HepG2 (cell line): ENCODE results near the gene ZFP36L2. TPM values are rescaled to one million over a fixed set of nuclear protein-coding genes. Genes with fewer than 3 reads are reported as not detected.
A peak's percentile ranks its signal among the peaks of the same experiment; 100 is the strongest.

Experiments used
- CHD2 ChIP-seq: IDR thresholded peaks from 2 replicates; pipeline ENCODE4 v1.6.1; 2011; ENCODE audit warnings: low read depth, low read length, improper control_type of control experiment
- DNMT3B ChIP-seq: conservative IDR thresholded peaks from 2 replicates; pipeline ENCODE4 v1.6.1; 2016; ENCODE audit warnings: missing biosample characterization, control low read depth
- GATAD2A ChIP-seq: IDR thresholded peaks from 2 replicates; pipeline ENCODE4 v1.6.1; 2016
- JUN ChIP-seq: sonication (generic); formaldehyde crosslinking; IDR thresholded peaks from 2 replicates; pipeline ENCODE4 v1.4.0; 2020; ENCODE audit warnings: mild to moderate bottlenecking, missing genetic modification reagents
- JUND ChIP-seq: sonication (generic); formaldehyde crosslinking; IDR thresholded peaks from 2 replicates; pipeline ENCODE4 v1.8.0; 2022; ENCODE audit warnings: mild to moderate bottlenecking, missing genetic modification reagents
- KDM5A ChIP-seq: fragments of 200-600 bp; sonication (generic); IDR thresholded peaks from 2 replicates; pipeline ENCODE4 v1.7.0; 2018; ENCODE audit warnings: antibody characterized with exemption, mild to moderate bottlenecking, low read length, borderline replicate concordance
- KLF15 ChIP-seq: sonication (generic); formaldehyde crosslinking; IDR thresholded peaks from 2 replicates; pipeline ENCODE4 v1.8.1; 2023; ENCODE audit warnings: borderline replicate concordance, mild to moderate bottlenecking, inconsistent platforms, missing genetic modification reagents, mixed read lengths
- MIER2 ChIP-seq: IDR thresholded peaks from 2 replicates; pipeline ENCODE4 v1.6.1; 2016; ENCODE audit warnings: missing biosample characterization, missing genetic modification reagents
- POLR2A ChIP-seq, 2 experiments: IDR thresholded peaks; 2 replicates each; pipeline ENCODE4 v1.6.1; 2011; ENCODE audit warnings: low read depth in 2 of 2, low read length in 2 of 2, mild to moderate bottlenecking in 1 of 2, moderate library complexity in 1 of 2; ENCODE audit not compliant: insufficient read depth in 1 of 2
- RELA ChIP-seq: sonication (generic); formaldehyde crosslinking; IDR thresholded peaks from 2 replicates; pipeline ENCODE4 v1.4.0; 2020; ENCODE audit warnings: missing genetic modification reagents
- SIN3B ChIP-seq: fragments of 150-350 bp; IDR thresholded peaks from 2 replicates; pipeline ENCODE4 v1.6.1; 2014; ENCODE audit warnings: low read length
- ZC3H13 ChIP-seq: sonication (generic); formaldehyde crosslinking; IDR thresholded peaks from 2 replicates; pipeline ENCODE4 v1.8.1; 2023; ENCODE audit warnings: mild to moderate bottlenecking, missing genetic modification reagents, moderate library complexity
- ZFP62 ChIP-seq: sonication (generic); formaldehyde crosslinking; IDR thresholded peaks from 2 replicates; pipeline ENCODE4 v1.4.0; 2020; ENCODE audit warnings: missing genetic modification reagents
- ZNF274 ChIP-seq: sonication (generic); formaldehyde crosslinking; IDR thresholded peaks from 2 replicates; pipeline ENCODE4 v1.5.1; 2020; ENCODE audit warnings: mild to moderate bottlenecking, missing genetic modification reagents
- ZNF432 ChIP-seq: sonication (generic); formaldehyde crosslinking; IDR thresholded peaks from 2 replicates; pipeline ENCODE4 v1.5.0; 2020; ENCODE audit warnings: missing genetic modification reagents, mild to moderate bottlenecking, borderline replicate concordance
- ZNF564 ChIP-seq: sonication (generic); formaldehyde crosslinking; IDR thresholded peaks from 2 replicates; pipeline ENCODE4 v1.8.1; 2023; ENCODE audit warnings: mild to moderate bottlenecking, missing genetic modification reagents
- ZNF747 ChIP-seq: sonication (generic); formaldehyde crosslinking; IDR thresholded peaks from 2 replicates; pipeline ENCODE4 v1.8.1; 2023; ENCODE audit warnings: missing genetic modification reagents, mild to moderate bottlenecking, borderline replicate concordance
- ZNF879 ChIP-seq: sonication (generic); formaldehyde crosslinking; IDR thresholded peaks from 2 replicates; pipeline ENCODE4 v1.8.1; 2023; ENCODE audit warnings: missing genetic modification reagents
- ZSCAN20 ChIP-seq: sonication (generic); formaldehyde crosslinking; IDR thresholded peaks from 2 replicates; pipeline ENCODE4 v1.4.0; 2020; ENCODE audit warnings: missing genetic modification reagents, mild to moderate bottlenecking, borderline replicate concordance
- polyA plus RNA-seq, 8 experiments: library from polyadenylated mRNA; depleted of rRNA in 3 of 8; stranded (reverse) in 7 of 8; unstranded in 1 of 8; fragments of >200 nt; fragmentation: Illumina TruSeq in 4 of 8; extraction: Trizol in 4 of 8; gene quantifications; 2 replicates each; pipeline versions ENCODE4 v1.2.1 to v1.2.3, GENCODE V29; 2011 to 2016; ENCODE audit warnings: low read depth in 4 of 8, missing spikeins in 1 of 8, mixed read lengths in 1 of 8; ENCODE audit not compliant: insufficient read depth in 1 of 8
- total RNA-seq, 5 experiments: library from RNA; depleted of rRNA; stranded (reverse); fragments of >200 nt; fragmentation: Illumina TruSeq; extraction: Trizol; gene quantifications; 2 replicates each; pipeline ENCODE4 v1.2.3, GENCODE V29; 2016; ENCODE audit warnings: low read depth in 1 of 5
- TF ChIP-seq, protein P1 (sequence below): sonication (generic); formaldehyde crosslinking; IDR thresholded peaks from 2 replicates; pipeline ENCODE4 v1.5.0; 2020; ENCODE audit warnings: missing genetic modification reagents
- TF ChIP-seq, protein P2 (sequence below): sonication (generic); formaldehyde crosslinking; IDR thresholded peaks from 2 replicates; pipeline ENCODE4 v1.4.0; 2020; ENCODE audit warnings: mild to moderate bottlenecking, missing genetic modification reagents
- TF ChIP-seq, protein P3 (sequence below): sonication (generic); formaldehyde crosslinking; IDR thresholded peaks from 2 replicates; pipeline ENCODE4 v1.8.1; 2023; ENCODE audit warnings: mild to moderate bottlenecking, inconsistent platforms, moderate library complexity, missing genetic modification reagents, borderline replicate concordance
- TF ChIP-seq, protein P4 (sequence below): sonication (generic); formaldehyde crosslinking; IDR thresholded peaks from 2 replicates; pipeline ENCODE4 v1.8.0; 2022; ENCODE audit warnings: mild to moderate bottlenecking, missing genetic modification reagents, moderate library complexity
- TF ChIP-seq, protein P5 (sequence below): sonication (generic); formaldehyde crosslinking; IDR thresholded peaks from 2 replicates; pipeline ENCODE4 v1.8.0; 2022; ENCODE audit warnings: missing genetic modification reagents, mild to moderate bottlenecking, inconsistent platforms, borderline replicate concordance
- TF ChIP-seq, protein P6 (sequence below): sonication (generic); formaldehyde crosslinking; IDR thresholded peaks from 2 replicates; pipeline ENCODE4 v1.4.0; 2020; ENCODE audit warnings: missing genetic modification reagents

Gene ZFP36L2
- total and polyA plus RNA-seq, 2 of the 13 experiments (the other 11 are each of a cell fraction or from before 2014, with no cell fraction given), result 11.2 to 21.8 TPM

DNA sequence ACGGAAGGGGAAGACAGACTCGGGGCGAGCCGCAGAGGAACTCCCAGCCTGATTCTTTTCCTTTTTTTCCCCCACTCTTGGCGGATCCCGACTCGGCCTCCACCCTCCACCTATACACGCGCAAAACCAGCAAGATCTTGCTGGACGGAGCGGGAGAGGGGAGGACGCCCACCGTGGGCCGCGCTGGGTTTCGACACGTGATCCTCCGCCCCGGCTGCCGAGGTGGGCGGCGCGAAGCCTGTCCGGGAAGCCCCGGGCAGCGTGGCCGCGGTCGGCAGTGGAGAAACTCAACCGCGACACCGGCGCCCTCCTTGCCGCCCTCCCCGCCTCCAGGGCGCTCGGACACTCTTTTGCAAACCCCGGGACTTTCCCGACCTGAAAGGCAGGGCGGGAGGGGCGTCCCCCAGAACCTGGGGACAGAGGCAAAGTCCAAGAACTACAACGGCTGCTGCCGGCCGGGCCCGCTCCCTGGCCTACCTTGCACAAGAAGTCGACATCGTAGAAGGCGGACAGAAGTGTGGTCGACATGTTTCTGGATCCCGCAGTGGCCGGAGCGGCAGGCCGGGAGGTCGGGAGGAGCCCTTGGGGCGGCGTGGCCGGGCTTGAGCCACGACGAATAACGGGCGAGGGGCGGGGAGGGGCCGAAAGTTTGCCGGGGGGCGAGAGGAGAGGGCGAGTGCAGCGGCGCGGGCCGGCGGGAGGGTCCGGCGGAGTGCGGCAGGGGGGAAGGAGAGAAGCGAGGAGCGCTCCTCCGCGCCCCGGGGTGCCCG is 433 bp downstream of the ZFP36L2 start (continued):
- TF ChIP-seq, protein P1, sequence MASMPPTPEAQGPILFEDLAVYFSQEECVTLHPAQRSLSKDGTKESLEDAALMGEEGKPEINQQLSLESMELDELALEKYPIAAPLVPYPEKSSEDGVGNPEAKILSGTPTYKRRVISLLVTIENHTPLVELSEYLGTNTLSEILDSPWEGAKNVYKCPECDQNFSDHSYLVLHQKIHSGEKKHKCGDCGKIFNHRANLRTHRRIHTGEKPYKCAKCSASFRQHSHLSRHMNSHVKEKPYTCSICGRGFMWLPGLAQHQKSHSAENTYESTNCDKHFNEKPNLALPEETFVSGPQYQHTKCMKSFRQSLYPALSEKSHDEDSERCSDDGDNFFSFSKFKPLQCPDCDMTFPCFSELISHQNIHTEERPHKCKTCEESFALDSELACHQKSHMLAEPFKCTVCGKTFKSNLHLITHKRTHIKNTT (CRISPR knock-in tag), result no peak
- TF ChIP-seq SIN3B (no peak; the same call in 1 of the 2 replicates), ZSCAN20 (no peak; the same call in 1 of the 2 replicates), ZNF747 (CRISPR knock-in tag) (no peak; the same call in 1 of the 2 replicates), MIER2 (CRISPR knock-in tag) (0 out of 2 replicates have a peak, but pooled peaks have one; percentile 6), CHD2 (no peak), ZNF274 (no peak), KDM5A (no peak), RELA (CRISPR knock-in tag) (peak; percentile 62; the same call in 1 of the 2 replicates), GATAD2A (no peak; the same call in 1 of the 2 replicates), ZNF432 (CRISPR knock-in tag) (no peak), ZC3H13 (CRISPR knock-in tag) (no peak), JUND (no peak), ZNF879 (no peak; the same call in 1 of the 2 replicates), DNMT3B (CRISPR knock-in tag) (no peak), POLR2A (IDR thresholded peaks at IDR 0.05; ENCODE audit: insufficient read depth in 1 of 2, low read depth in 2 of 2, low read length in 2 of 2) (peak in 1 of 2 experiments; percentile 49; a peak in 1 of 4 replicates), ZNF564 (CRISPR knock-in tag) (peak; percentile 66; the same call in 1 of the 2 replicates), KLF15 (CRISPR knock-in tag) (peak; percentile 68; the same call in 1 of the 2 replicates), ZFP62 (CRISPR knock-in tag) (no peak), JUN (CRISPR knock-in tag) (no peak)
- TF ChIP-seq, protein P2, sequence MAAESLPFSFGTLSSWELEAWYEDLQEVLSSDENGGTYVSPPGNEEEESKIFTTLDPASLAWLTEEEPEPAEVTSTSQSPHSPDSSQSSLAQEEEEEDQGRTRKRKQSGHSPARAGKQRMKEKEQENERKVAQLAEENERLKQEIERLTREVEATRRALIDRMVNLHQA (CRISPR knock-in tag), result no peak
- TF ChIP-seq, protein P3, sequence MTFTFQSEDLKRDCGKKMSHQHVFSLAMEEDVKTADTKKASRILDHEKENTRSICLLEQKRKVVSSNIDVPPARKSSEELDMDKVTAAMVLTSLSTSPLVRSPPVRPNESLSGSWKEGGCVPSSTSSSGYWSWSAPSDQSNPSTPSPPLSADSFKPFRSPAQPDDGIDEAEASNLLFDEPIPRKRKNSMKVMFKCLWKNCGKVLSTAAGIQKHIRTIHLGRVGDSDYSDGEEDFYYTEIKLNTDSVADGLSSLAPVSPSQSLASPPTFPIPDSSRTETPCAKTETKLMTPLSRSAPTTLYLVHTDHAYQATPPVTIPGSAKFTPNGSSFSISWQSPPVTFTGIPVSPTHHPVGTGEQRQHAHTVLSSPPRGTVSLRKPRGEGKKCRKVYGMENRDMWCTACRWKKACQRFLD (CRISPR knock-in tag), result peak; percentile 68; the same call in 1 of the 2 replicates
- TF ChIP-seq, protein P4, sequence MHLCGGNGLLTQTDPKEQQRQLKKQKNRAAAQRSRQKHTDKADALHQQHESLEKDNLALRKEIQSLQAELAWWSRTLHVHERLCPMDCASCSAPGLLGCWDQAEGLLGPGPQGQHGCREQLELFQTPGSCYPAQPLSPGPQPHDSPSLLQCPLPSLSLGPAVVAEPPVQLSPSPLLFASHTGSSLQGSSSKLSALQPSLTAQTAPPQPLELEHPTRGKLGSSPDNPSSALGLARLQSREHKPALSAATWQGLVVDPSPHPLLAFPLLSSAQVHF (CRISPR knock-in tag), result no peak
- TF ChIP-seq, protein P5, sequence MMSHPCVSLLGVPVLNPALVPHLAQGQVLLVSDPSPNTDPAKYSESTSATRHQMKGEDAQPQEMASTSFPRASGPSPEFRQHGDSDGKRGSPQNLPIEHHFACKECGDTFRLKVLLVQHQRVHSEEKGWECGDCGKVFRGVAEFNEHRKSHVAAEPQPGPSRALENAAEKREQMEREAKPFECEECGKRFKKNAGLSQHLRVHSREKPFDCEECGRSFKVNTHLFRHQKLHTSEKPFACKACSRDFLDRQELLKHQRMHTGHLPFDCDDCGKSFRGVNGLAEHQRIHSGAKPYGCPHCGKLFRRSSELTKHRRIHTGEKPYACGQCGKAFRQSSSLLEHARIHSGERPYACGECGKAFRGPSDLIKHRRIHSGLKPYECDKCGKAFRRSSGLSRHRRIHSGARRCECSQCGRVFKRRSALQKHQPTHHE (CRISPR knock-in tag), result no peak; the same call in 1 of the 2 replicates
- TF ChIP-seq, protein P6, sequence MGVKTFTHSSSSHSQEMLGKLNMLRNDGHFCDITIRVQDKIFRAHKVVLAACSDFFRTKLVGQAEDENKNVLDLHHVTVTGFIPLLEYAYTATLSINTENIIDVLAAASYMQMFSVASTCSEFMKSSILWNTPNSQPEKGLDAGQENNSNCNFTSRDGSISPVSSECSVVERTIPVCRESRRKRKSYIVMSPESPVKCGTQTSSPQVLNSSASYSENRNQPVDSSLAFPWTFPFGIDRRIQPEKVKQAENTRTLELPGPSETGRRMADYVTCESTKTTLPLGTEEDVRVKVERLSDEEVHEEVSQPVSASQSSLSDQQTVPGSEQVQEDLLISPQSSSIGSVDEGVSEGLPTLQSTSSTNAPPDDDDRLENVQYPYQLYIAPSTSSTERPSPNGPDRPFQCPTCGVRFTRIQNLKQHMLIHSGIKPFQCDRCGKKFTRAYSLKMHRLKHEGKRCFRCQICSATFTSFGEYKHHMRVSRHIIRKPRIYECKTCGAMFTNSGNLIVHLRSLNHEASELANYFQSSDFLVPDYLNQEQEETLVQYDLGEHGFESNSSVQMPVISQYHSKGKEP (CRISPR knock-in tag), result no peak
